Gastrocnemius medialis (tissue), 4 donors: Measurements from ENCODE around the gene DCTN1. TPM values are rescaled to one million over a fixed set of nuclear protein-coding genes. Genes with fewer than 3 reads are reported as not detected.

Experiments used
- ATAC-seq, 2 donors: fragments of 150-250 bp; one replicate each; pipeline ENCODE4 v1.9.1; 2016
- DNase-seq, 2 donors: peaks; one replicate each; pipeline ENCODE4 v3.0.0-alpha.2; 2019
- H3K27ac ChIP-seq, 4 donors: fragments of 200-600 bp; sonication (generic); 1 replicate in 1 of 4; 2 replicates in 3 of 4; pipeline ENCODE4 v1.5.1; 2016 to 2018; ENCODE audit warnings: mild to moderate bottlenecking in 2 of 4, moderate library complexity in 1 of 4
- H3K27me3 ChIP-seq, 3 donors: fragments of 200-600 bp; sonication (generic) in 2 of 3; 1 replicate in 1 of 3; 2 replicates in 2 of 3; pipeline versions ENCODE4 v1.5.1 to v1.6.0; 2016 to 2019; ENCODE audit warnings: mild to moderate bottlenecking in 1 of 3, moderate library complexity in 1 of 3
- H3K36me3 ChIP-seq, 2 donors: fragments of 200-600 bp; sonication (generic) in 1 of 2; one replicate each; pipeline ENCODE4 v1.5.1; 2017 to 2018
- H3K4me1 ChIP-seq, 2 donors: fragments of 200-600 bp; sonication (generic) in 1 of 2; one replicate each; pipeline ENCODE4 v1.5.1; 2016 to 2017; ENCODE audit warnings: mild to moderate bottlenecking in 2 of 2
- H3K4me3 ChIP-seq, 4 donors: fragments of 200-600 bp; sonication (generic) in 3 of 4; 1 replicate in 1 of 4; 2 replicates in 3 of 4; pipeline ENCODE4 v1.5.1; 2016 to 2019; ENCODE audit warnings: mild to moderate bottlenecking in 2 of 4
- H3K9me3 ChIP-seq, 3 donors: fragments of 200-600 bp; sonication (generic) in 2 of 3; 1 replicate in 1 of 3; 2 replicates in 2 of 3; pipeline ENCODE4 v1.5.1; 2016 to 2019
- POLR2A ChIP-seq, 2 donors: fragments of 450-650 bp; IDR thresholded peaks; one replicate each; pipeline ENCODE4 v1.6.1; 2017; ENCODE audit warnings: antibody characterized with exemption in 2 of 2, mild to moderate bottlenecking in 2 of 2, moderate library complexity in 2 of 2
- in situ Hi-C, 4 donors: fragments of 200-750 bp; cut with MboI; loops; one replicate each; pipeline versions ENCODE4 v1.15.0 to v1.8.0; 2017; ENCODE audit warnings: low sequenced_read_pairs in 4 of 4
- intact Hi-C: fragments of 100-400 bp; cut with DNase I; formaldehyde crosslinking; loops from one replicate; pipeline ENCODE4 v1.15.1; 2023; ENCODE audit warnings: low total_unique reads
- total RNA-seq, 4 donors: library from RNA; depleted of rRNA; stranded (reverse); fragments of >200 nt; gene quantifications; one replicate each; pipeline versions ENCODE4 v1.1.0 to v1.2.3, GENCODE V29; 2016
- TF ChIP-seq, protein P1 (sequence below), 5 experiments: fragments of 450-650 bp in 3 of 5; fragments of 200-600 bp in 2 of 5; sonication (generic) in 2 of 5; IDR thresholded peaks in 4 of 5; conservative IDR thresholded peaks in 1 of 5; 1 replicate in 4 of 5; 2 replicates in 1 of 5; pipeline ENCODE4 v1.5.1; 2016 to 2019; ENCODE audit warnings: antibody characterized with exemption in 5 of 5, mild to moderate bottlenecking in 3 of 5, moderate library complexity in 3 of 5

DCTN1 gene
- total RNA-seq, 4 donors from 2014 or later, result 89.8 to 127 (median 103) TPM

GRCh38 chr2:74327627-74328026 lies 52.5 kb downstream of the DCTN1 start:
- Histone ChIP-seq H3K4me1 (no peaks in the 10 kb centered on the region), H3K27me3 (no peaks in the 10 kb centered on the region), H3K4me3 (no peak overlapping the region), H3K27ac (no peak overlapping the region), H3K9me3 (no peaks in the 10 kb centered on the region), H3K36me3 (peaks cover 0 to 7% of the 10 kb centered on the region in 2 donors)
- no peak for TF ChIP-seq POLR2A (IDR thresholded peaks at IDR 0.05)
- TF ChIP-seq, protein P1, sequence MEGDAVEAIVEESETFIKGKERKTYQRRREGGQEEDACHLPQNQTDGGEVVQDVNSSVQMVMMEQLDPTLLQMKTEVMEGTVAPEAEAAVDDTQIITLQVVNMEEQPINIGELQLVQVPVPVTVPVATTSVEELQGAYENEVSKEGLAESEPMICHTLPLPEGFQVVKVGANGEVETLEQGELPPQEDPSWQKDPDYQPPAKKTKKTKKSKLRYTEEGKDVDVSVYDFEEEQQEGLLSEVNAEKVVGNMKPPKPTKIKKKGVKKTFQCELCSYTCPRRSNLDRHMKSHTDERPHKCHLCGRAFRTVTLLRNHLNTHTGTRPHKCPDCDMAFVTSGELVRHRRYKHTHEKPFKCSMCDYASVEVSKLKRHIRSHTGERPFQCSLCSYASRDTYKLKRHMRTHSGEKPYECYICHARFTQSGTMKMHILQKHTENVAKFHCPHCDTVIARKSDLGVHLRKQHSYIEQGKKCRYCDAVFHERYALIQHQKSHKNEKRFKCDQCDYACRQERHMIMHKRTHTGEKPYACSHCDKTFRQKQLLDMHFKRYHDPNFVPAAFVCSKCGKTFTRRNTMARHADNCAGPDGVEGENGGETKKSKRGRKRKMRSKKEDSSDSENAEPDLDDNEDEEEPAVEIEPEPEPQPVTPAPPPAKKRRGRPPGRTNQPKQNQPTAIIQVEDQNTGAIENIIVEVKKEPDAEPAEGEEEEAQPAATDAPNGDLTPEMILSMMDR (IDR thresholded peaks at IDR 0.05 in 4 of 5, conservative IDR thresholded peaks at IDR 0.05 in 1 of 5), result no peak
- in situ Hi-C loops (loop anchor here in 2 of 4 donors (25.0 kb wide), 1 partner anchor 515 kb away; no protein-coding TSS in a partner anchor), intact Hi-C loops (no loop called here)
- ATAC-seq (no peak), DNase-seq (no peak)

DNA sequence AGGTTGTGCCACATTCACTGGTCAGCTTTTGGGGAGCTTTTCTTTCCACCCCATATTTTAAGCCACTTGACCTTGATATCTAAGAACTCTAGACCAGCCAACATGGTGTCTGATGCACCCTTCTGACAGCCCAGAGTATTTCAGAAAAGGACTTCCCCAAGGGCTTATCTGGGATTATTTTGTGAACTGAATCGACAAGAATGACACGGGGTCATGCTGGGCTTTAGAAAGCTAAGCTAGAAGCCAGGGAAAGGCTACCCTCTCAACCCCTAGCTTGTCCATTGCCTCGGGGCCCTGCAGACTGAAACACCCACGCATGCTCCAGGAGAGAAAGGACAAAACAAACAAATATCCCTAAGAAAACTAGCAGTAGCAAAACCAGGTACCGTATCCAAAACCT lies 52.9 kb downstream of the DCTN1 start:
- Histone ChIP-seq H3K4me3 (no peak overlapping the region), H3K9me3 (no peaks in the 10 kb centered on the region), H3K27ac (no peak overlapping the region), H3K4me1 (no peaks in the 10 kb centered on the region), H3K36me3 (peaks cover 0 to 7% of the 10 kb centered on the region in 2 donors), H3K27me3 (no peaks in the 10 kb centered on the region)
- TF ChIP-seq, protein P1 (IDR thresholded peaks at IDR 0.05 in 4 of 5, conservative IDR thresholded peaks at IDR 0.05 in 1 of 5), result no peak
- no peak for TF ChIP-seq POLR2A (IDR thresholded peaks at IDR 0.05)
- intact Hi-C loops (no loop called here), in situ Hi-C loops (loop anchor here in 2 of 4 donors (25.0 kb wide), 1 partner anchor 515 kb away; no protein-coding TSS in a partner anchor)
- DNase-seq, result no peak
- ATAC-seq, result no peak

DNA sequence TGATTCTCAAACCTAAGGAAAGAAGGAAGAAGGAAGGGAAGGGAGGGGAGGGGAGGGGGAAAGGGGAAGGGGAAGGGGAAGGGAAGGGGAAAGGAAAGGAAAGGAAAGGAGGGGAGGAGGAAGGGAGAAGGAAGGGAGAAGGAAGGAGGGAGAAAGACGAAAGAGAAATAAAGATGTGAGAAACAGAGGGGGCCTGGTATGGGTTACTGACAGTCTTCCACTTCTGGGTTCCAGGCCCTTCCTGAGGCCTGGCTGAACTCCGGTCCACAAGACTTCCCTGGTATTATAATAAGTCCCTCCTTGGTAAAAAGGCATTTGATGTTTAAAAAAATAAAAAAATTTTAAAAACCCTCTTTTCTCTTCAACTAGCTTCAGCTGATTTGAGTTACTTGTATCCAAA lies 54.3 kb downstream of the DCTN1 start:
- Histone ChIP-seq H3K4me3 (no peak overlapping the region), H3K27me3 (no peaks in the 10 kb centered on the region), H3K36me3 (peaks cover 0 to 7% of the 10 kb centered on the region in 2 donors), H3K9me3 (no peaks in the 10 kb centered on the region), H3K27ac (no peak overlapping the region), H3K4me1 (no peaks in the 10 kb centered on the region)
- DNase-seq (no peak), ATAC-seq (no peak)
- TF ChIP-seq, protein P1 (IDR thresholded peaks at IDR 0.05 in 4 of 5, conservative IDR thresholded peaks at IDR 0.05 in 1 of 5), result no peak
- TF ChIP-seq POLR2A (IDR thresholded peaks at IDR 0.05), result no peak
- intact Hi-C loops, result no loop called here
- in situ Hi-C loops, result loop anchor here in 2 of 4 donors (25.0 kb wide), 1 partner anchor 514 kb away; no protein-coding TSS in a partner anchor

DNA sequence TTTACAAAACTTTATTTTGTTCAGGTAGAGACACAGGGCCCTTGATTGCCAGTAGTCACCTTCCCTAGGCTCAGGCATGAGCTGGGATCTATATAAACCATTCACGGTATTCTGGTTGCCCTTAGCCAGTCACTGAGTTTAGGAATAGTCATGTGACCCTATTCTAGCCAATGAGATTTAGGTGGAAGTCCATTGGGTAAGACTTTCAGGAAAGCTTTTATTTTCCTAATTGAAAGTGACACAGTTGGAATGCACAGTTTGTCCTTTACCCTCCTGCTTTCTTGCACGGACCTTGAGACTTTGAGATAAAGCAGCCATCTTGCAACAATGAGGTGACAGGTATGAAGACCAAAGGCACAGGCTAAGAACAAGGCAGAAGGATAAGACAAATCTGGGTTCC lies 58.4 kb downstream of the DCTN1 start:
- ATAC-seq (no peak), DNase-seq (no peak)
- H3K36me3 ChIP-seq, result no peaks in the 10 kb centered on the region
- H3K9me3 ChIP-seq, result no peaks in the 10 kb centered on the region
- no peaks in the 10 kb centered on the region for H3K27me3 ChIP-seq
- no peak overlapping the region for H3K27ac ChIP-seq
- in situ Hi-C loops (no loop called here), intact Hi-C loops (no loop called here)
- TF ChIP-seq, protein P1 (IDR thresholded peaks at IDR 0.05 in 4 of 5, conservative IDR thresholded peaks at IDR 0.05 in 1 of 5), result no peak
- TF ChIP-seq POLR2A (IDR thresholded peaks at IDR 0.05), result no peak
- no peak overlapping the region for H3K4me3 ChIP-seq
- no peaks in the 10 kb centered on the region for H3K4me1 ChIP-seq

DNA sequence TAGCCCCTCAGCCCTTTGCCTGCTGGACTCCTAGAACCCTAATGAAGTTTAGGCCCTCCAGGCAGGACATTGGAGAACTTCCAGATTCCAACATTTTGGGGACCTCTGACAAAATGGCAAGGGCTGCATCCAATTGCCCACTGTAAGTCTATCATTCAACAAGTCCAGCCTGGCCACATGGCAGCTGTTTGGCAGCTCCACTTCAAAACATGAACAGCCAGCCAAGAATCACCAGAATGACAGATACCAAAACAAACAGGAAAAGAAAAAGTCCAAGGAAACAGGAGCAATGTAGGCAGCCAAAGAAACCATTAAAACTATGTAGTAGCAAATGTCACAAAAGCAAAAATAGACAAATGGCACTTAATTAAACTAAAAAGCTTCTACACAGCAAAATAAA lies 62.4 kb downstream of the DCTN1 start:
- no peaks in the 10 kb centered on the region for H3K9me3 ChIP-seq
- DNase-seq (no peak), ATAC-seq (no peak)
- no peak overlapping the region for H3K27ac ChIP-seq
- H3K27me3 ChIP-seq, result no peaks in the 10 kb centered on the region
- in situ Hi-C loops (no loop called here), intact Hi-C loops (no loop called here)
- H3K4me3 ChIP-seq, result no peak overlapping the region
- H3K4me1 ChIP-seq, result no peaks in the 10 kb centered on the region
- TF ChIP-seq POLR2A (IDR thresholded peaks at IDR 0.05), result no peak
- TF ChIP-seq, protein P1 (IDR thresholded peaks at IDR 0.05 in 4 of 5, conservative IDR thresholded peaks at IDR 0.05 in 1 of 5), result no peak
- no peaks in the 10 kb centered on the region for H3K36me3 ChIP-seq
